ENCODE measurements around the gene MMP24.

Gene MMP24

GRCh38 chr20:35316086-35316485 lies 89.6 kb downstream of the MMP24 start:
- no peak for DNase-seq

DNA sequence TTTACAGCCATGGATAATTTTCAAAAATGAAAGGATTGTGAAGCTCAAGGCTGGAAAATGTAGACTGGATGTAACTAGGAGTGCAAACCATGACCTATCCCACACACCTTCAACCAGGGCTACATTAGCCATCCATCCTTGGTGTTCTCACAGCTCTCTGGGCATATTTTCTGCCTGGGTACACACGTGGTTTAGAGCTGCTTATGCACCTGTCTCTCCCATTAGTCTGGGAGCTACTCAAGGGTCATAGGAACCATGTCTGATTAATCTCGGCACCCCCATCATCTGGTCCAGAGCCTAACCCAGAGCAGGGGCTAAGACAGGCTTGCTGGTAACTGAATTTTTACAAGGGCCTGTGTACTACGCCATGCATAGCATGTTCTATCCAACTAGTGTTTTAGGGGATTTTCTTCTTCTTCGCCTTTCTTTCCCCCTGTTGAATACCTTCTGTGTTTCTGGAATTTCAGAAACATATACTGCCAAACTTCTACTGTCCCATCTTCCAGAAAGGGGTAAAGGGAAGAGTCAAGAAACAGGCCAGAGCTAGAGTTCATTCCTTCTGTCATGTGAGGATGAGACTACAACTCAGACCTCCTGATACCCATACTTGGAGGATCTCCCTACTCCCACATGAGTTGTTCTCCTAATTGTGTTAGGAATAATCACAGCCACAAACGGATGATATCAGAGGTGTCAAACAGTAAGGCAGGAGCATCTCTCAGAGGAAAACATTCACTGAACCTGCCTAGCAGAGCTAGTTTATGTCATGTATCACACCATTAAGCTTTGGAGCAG lies 91.1 kb downstream of the MMP24 start:
- DNase-seq: no peak

DNA sequence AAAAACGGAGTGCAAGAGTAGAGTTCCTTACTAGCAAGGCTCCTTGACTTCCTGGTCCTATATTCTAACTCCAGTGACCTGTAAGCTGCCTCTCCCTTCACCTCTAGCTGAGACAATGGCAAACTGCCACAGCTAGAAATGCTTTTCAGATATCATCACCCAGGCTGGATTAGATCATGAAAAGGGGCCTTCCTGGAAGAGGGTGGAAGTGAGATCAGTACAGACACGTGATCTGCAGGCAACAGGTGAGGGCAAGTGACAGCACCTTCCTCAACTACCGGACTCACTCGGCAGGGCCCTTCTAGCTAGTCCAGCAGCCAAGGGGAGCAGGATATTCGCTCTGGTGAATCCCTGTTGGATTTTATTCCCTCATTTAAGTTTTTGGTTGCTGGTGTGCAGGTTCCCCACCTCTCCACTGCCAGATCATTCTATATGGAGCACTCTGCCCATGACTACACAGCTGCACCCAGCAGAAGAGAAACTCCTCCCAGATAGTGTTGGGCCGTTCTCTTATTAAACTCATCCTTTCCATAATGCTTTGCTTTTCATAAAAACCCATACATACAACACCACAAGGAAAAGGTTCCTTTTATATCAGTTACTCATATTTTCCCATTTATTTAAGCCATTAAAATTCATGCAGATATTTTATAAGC lies 92.1 kb downstream of the MMP24 start:
- no peak for DNase-seq

DNA sequence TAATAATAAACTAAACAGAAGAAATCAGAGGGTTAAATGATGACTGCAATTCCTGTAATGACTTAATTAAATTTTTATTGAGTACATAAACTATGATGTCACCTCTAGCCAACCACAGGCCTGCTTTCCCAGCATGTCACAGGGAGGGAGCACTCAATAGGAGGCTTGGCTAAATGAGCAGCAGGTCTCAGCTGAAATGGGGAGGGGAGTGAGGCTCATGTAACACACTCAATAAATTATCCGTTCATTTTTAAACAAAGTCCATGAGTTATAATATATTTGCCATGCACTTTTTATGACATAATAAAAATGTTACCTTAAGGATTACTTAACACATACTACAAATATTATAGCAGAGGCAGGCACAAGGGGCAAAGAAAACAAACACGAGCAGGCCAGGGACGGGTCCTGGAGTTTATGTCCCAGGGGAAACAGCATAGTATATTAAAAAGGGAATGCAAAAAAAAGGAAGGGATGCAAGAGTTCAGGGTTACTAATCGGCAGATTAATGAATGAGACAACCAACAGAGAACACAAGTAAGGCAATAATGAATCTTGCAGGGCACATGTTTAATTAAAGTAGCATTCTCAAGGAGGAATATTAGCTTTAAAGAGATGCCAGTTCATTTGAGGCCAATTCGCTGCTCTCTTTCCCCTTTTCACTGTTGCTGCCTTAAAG lies 92.8 kb downstream of the MMP24 start:
- DNase-seq: no peak

DNA sequence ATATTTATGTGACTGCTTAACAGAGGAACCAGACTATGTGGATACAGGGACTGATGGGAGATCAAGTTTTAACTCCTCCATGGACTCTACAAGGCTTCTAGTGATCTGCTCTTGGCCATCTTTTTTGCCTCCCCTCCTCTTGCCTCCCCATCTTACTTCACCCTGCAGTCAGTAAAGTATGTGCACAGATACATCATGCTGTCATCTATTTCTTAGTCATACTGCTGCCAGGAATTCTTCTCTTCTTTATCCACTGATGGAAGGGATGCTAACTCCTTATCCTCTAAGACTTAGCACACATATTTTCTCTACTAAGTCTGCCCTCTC lies 93.3 kb downstream of the MMP24 start:
- no peak for DNase-seq

GRCh38 chr20:35320396-35321126 lies 94.1 kb downstream of the MMP24 start:
- DNase-seq: no peak

DNA sequence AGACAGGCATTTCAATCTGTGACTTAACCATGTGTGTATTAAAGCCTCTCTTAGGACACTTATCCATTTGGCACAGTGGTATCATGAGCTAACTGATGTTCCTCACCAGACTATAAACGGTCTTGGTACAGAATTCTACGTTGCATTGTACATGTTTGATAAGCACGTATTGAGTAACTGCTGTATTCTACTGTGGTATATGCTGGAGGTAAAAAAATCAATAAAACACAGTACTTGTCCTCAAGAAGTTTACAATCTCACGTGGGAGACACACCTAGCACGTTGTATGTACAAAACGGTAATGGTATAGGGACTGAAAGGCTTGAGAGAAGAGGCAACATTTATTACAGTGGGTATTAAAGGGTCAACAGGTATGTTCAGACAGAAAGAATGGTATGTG lies 98.9 kb downstream of the MMP24 start:
- no peak for DNase-seq

GRCh38 chr20:35326021-35326739 lies 99.7 kb downstream of the MMP24 start:
- DNase-seq: no peak

Data from amniotic stem cell (primary cell).